Measurements from ENCODE around the gene GNAQ. TPM values are rescaled to one million over a fixed set of nuclear protein-coding genes. Genes with fewer than 3 reads are reported as not detected.

The GNAQ gene
- total and polyA plus RNA-seq, 10 donors, result 4.4 to 52.3 (median 31.2) TPM

DNA sequence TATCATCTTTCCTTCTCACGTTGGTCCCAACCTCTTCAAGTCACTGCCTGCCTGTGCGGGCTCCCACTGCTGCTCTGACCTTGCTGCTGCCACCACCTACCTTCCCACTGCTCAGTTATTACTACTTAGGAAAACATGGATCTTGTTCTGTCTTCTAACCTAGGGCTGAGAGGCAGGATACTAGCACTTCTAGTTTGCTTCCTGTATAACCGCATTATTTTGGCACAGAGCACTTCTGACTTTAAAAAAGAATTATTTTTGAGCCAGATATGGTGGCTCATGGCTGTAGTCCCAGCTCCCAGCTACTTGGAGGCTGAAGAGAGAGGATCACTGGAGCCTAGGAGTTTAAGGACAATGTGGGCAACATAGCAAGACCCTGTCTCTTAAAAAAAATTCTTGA, 248.1 kb downstream of the GNAQ start:
- no peak overlapping the region for H3K27ac ChIP-seq
- no peak for DNase-seq
- H3K4me1 ChIP-seq, result peaks cover 0 to 18% (median 3%) of the 10 kb centered on the region in 6 donors
- no peak overlapping the region for H3K4me3 ChIP-seq
- peaks cover 0 to 20% (median 0%) of the 10 kb centered on the region in 6 donors for H3K36me3 ChIP-seq
- intact Hi-C loops (cut with DNase I; ENCODE audit: low total_unique reads), result no loop called here
- peaks cover 0 to 41% (median 0%) of the 10 kb centered on the region in 7 donors for H3K27me3 ChIP-seq (replicated peaks in 1 of 7)
- H3K9me3 ChIP-seq, result no peaks in the 10 kb centered on the region
- TF ChIP-seq, protein P1, sequence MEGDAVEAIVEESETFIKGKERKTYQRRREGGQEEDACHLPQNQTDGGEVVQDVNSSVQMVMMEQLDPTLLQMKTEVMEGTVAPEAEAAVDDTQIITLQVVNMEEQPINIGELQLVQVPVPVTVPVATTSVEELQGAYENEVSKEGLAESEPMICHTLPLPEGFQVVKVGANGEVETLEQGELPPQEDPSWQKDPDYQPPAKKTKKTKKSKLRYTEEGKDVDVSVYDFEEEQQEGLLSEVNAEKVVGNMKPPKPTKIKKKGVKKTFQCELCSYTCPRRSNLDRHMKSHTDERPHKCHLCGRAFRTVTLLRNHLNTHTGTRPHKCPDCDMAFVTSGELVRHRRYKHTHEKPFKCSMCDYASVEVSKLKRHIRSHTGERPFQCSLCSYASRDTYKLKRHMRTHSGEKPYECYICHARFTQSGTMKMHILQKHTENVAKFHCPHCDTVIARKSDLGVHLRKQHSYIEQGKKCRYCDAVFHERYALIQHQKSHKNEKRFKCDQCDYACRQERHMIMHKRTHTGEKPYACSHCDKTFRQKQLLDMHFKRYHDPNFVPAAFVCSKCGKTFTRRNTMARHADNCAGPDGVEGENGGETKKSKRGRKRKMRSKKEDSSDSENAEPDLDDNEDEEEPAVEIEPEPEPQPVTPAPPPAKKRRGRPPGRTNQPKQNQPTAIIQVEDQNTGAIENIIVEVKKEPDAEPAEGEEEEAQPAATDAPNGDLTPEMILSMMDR (IDR thresholded peaks at IDR 0.05 in 8 of 11, conservative IDR thresholded peaks at IDR 0.05 in 3 of 11), result no peak
- TF ChIP-seq POLR2A (IDR thresholded peaks at IDR 0.05), result no peak
- no peak for TF ChIP-seq POLR2AphosphoS5 (IDR thresholded peaks at IDR 0.05)
- WGBS, 5 donors, result 29 to 36% (median 32%) methylated on average over 3 of the region's 3 CpGs

DNA sequence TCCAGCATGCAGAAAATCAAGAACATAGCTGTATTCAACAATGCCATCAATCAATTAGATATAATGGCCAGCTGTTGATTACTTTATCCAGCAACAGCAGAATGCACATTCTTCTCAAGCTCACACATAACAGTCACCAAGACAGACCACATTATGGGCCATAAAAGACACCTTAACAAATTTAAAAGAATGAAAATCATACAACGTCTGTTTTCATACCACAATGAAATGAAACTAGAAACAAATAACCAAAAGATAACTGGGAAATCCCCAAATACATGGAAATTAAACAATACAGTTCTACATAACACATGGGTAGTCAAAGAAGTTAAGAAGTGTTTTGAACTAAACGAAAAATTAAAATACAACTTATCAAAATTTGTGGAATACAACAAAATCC, 252.6 kb downstream of the GNAQ start:
- peaks cover 0 to 28% (median 0%) of the 10 kb centered on the region in 7 donors for H3K27me3 ChIP-seq (replicated peaks in 1 of 7)
- no peak for DNase-seq
- intact Hi-C loops (cut with DNase I; ENCODE audit: low total_unique reads), result no loop called here
- no peak overlapping the region for H3K4me3 ChIP-seq
- TF ChIP-seq, protein P1 (IDR thresholded peaks at IDR 0.05 in 8 of 11, conservative IDR thresholded peaks at IDR 0.05 in 3 of 11), result no peak
- TF ChIP-seq POLR2A (IDR thresholded peaks at IDR 0.05), result no peak
- TF ChIP-seq POLR2AphosphoS5 (IDR thresholded peaks at IDR 0.05), result no peak
- peaks cover 0 to 20% (median 9%) of the 10 kb centered on the region in 8 donors for H3K9me3 ChIP-seq
- H3K4me1 ChIP-seq, result peaks cover 0 to 18% (median 3%) of the 10 kb centered on the region in 6 donors
- WGBS, 5 donors, result 56 to 82% (median 66%) methylated on average over 2 of the region's 2 CpGs
- H3K27ac ChIP-seq, result no peak overlapping the region
- no peaks in the 10 kb centered on the region for H3K36me3 ChIP-seq

DNA sequence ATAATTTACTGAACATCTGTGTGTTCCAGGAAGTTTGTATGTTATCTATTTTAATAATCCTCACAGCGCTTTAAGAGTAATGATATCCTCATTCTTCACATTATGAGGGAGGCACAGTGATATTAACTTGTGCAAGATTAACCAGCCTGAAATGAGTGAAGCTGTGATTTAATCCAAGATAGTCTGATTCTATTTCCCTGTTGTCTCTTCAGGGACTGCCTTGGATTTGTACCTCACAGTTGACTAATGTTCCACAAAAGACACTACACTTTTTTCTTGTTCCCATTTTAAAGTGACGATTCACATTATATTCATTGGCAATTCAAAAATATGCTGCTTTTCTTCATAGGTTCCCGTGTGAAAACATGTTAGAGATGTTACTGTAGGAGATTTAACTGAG, 258.2 kb downstream of the GNAQ start:
- Histone ChIP-seq H3K27me3 (replicated peaks in 1 of 7) (peaks cover 0 to 3% (median 0%) of the 10 kb centered on the region in 7 donors), H3K4me1 (peaks cover 0 to 20% (median 0%) of the 10 kb centered on the region in 6 donors), H3K36me3 (no peaks in the 10 kb centered on the region), H3K27ac (no peak overlapping the region), H3K9me3 (peaks cover 0 to 19% (median 9%) of the 10 kb centered on the region in 8 donors), H3K4me3 (no peak overlapping the region)
- 84 to 91% (median 86%) methylated on average over 3 of the region's 3 CpGs for WGBS, 5 donors
- no peak for DNase-seq
- TF ChIP-seq POLR2AphosphoS5 (IDR thresholded peaks at IDR 0.05) (no peak), POLR2A (IDR thresholded peaks at IDR 0.05) (no peak)
- intact Hi-C loops (cut with DNase I; ENCODE audit: low total_unique reads), result no loop called here

DNA sequence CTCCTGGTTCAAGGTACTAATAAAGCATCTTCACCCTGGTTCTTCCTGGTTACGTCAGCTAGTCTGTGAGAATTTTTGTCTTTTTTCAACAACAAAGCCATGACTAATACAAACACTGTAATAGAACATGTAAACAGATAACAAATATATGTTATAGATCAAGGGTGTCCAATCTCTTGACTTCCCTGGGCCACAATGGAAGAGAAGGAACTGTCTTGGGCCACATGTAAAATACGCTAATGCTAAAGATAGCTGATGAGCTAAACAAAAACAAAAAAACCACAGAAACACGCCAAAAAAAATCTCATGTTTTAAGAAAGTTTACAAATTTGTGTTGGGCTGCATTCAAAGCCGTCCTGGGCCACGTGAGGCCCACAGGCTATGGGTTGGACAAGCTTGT, 259.0 kb downstream of the GNAQ start:
- Histone ChIP-seq H3K4me1 (peaks cover 0 to 20% (median 0%) of the 10 kb centered on the region in 6 donors), H3K36me3 (no peaks in the 10 kb centered on the region), H3K9me3 (peaks cover 0 to 12% (median 7%) of the 10 kb centered on the region in 8 donors), H3K27me3 (replicated peaks in 1 of 7) (peaks cover 0 to 3% (median 0%) of the 10 kb centered on the region in 7 donors), H3K4me3 (no peak overlapping the region), H3K27ac (no peak overlapping the region)
- DNase-seq, result no peak
- intact Hi-C loops (cut with DNase I; ENCODE audit: low total_unique reads), result no loop called here
- WGBS, 5 donors, result 81 to 93% (median 90%) methylated on average over 5 of the region's 5 CpGs
- TF ChIP-seq, protein P1 (IDR thresholded peaks at IDR 0.05 in 8 of 11, conservative IDR thresholded peaks at IDR 0.05 in 3 of 11), result no peak
- TF ChIP-seq POLR2AphosphoS5 (IDR thresholded peaks at IDR 0.05) (no peak), POLR2A (IDR thresholded peaks at IDR 0.05) (no peak)
